Amniotic epithelial cell (primary cell): Measurements from ENCODE around the gene HOXC12.

Experiments
- DNase-seq: peaks from one replicate; pipeline ENCODE4 v3.0.0-alpha.2; 2010; ENCODE audit warnings: low read depth

Gene HOXC12

GRCh38 chr12:53972722-53973235, 18.1 kb downstream of the HOXC12 start, which contains the start of gene HOXC11:
HOXC11 (plus strand) TSS chr12:53973126; CDS start chr12:53973242, 116 bp downstream.
- no peak for DNase-seq

- DNase-seq: no peak
These were observed 18.7 kb downstream of the HOXC12 start for GRCh38 chr12:53973236-53974042.

GRCh38 chr12:53974084-53975063, 19.7 kb downstream of the HOXC12 start, which contains the start of gene HOTAIR:
HOTAIR (minus strand) TSS chr12:53974954.
- no peak for DNase-seq

- no peak for DNase-seq
These were observed 20.4 kb downstream of the HOXC12 start for GRCh38 chr12:53975064-53975471.

GRCh38 chr12:53975479-53976152, 20.9 kb downstream of the HOXC12 start:
- DNase-seq: no peak

GRCh38 chr12:53976172-53976822, 21.6 kb downstream of the HOXC12 start:
- DNase-seq: no peak

- DNase-seq: no peak
These were observed 22.3 kb downstream of the HOXC12 start for GRCh38 chr12:53976823-53977595.

GRCh38 chr12:53977596-53978445, 23.1 kb downstream of the HOXC12 start:
- DNase-seq: no peak

- DNase-seq: no peak
These were observed 24.0 kb downstream of the HOXC12 start for GRCh38 chr12:53978477-53979356.

GRCh38 chr12:53980104-53980801, 25.6 kb downstream of the HOXC12 start:
- DNase-seq: no peak

- DNase-seq: no peak
These were observed 26.2 kb downstream of the HOXC12 start for GRCh38 chr12:53980802-53981496.

- DNase-seq: no peak
These were observed 27.2 kb downstream of the HOXC12 start for GRCh38 chr12:53981634-53982565.

GRCh38 chr12:53982648-53983567, 28.2 kb downstream of the HOXC12 start:
- no peak for DNase-seq

- DNase-seq: no peak
These were observed 28.9 kb downstream of the HOXC12 start for GRCh38 chr12:53983568-53983949.

- DNase-seq: no peak
These were observed 29.4 kb downstream of the HOXC12 start for GRCh38 chr12:53983950-53984572.
